Neural progenitor cell (in vitro differentiated cells): ENCODE results near the gene HMGN3. TPM values are rescaled to one million over a fixed set of nuclear protein-coding genes. Genes with fewer than 3 reads are reported as not detected.

ENCODE experiments used
- DNase-seq: peaks from one replicate; pipeline ENCODE4 v3.0.0-alpha.2; 2016; ENCODE audit warnings: low spot score
- H2AFZ ChIP-seq: fragments of 200-600 bp; sonication (generic); replicated peaks from 2 replicates; pipeline ENCODE4 v1.6.1; 2016; ENCODE audit warnings: antibody characterized with exemption
- H3F3A ChIP-seq: fragments of 200-600 bp; sonication (generic); 2 replicates; pipeline ENCODE4 v1.6.1; 2016; ENCODE audit warnings: antibody characterized with exemption, low read depth
- H3K27ac ChIP-seq: fragments of 200-600 bp; sonication (generic); 2 replicates; pipeline ENCODE4 v1.5.1; 2016; ENCODE audit warnings: mild to moderate bottlenecking
- H3K27me3 ChIP-seq: fragments of 200-600 bp; sonication (generic); 2 replicates; pipeline ENCODE4 v1.6.1; 2016; ENCODE audit warnings: mild to moderate bottlenecking, moderate library complexity
- H3K36me3 ChIP-seq: fragments of 200-600 bp; sonication (generic); 2 replicates; pipeline ENCODE4 v1.5.1; 2016
- H3K4me1 ChIP-seq: fragments of 200-600 bp; sonication (generic); 2 replicates; pipeline ENCODE4 v1.6.1; 2016; ENCODE audit warnings: mixed run types
- H3K4me2 ChIP-seq: fragments of 200-600 bp; sonication (generic); 2 replicates; pipeline ENCODE4 v1.6.1; 2016
- H3K4me3 ChIP-seq: fragments of 200-600 bp; sonication (generic); 2 replicates; pipeline ENCODE4 v1.5.1; 2016
- H3K79me2 ChIP-seq: fragments of 200-600 bp; sonication (generic); 2 replicates; pipeline ENCODE4 v1.6.1; 2016; ENCODE audit warnings: low read depth
- H3K9ac ChIP-seq: fragments of 200-600 bp; sonication (generic); 2 replicates; pipeline ENCODE4 v1.6.1; 2016
- H3K9me3 ChIP-seq: fragments of 200-600 bp; sonication (generic); 2 replicates; pipeline ENCODE4 v1.5.1; 2016; ENCODE audit warnings: low read depth
- H4K20me1 ChIP-seq: fragments of 200-600 bp; sonication (generic); 2 replicates; pipeline ENCODE4 v1.6.1; 2016; ENCODE audit warnings: low read depth
- H3K27ac Mint-ChIP-seq: 3 replicates; pipeline ENCODE4 v1.8.0; 2021; ENCODE audit warnings: mixed read lengths
- H3K27me3 Mint-ChIP-seq: 2 replicates; pipeline ENCODE4 v1.8.0; 2022; ENCODE audit warnings: low read depth, mild to moderate bottlenecking, inconsistent platforms, moderate library complexity, mixed read lengths; ENCODE audit not compliant: insufficient read depth
- H3K36me3 Mint-ChIP-seq: 3 replicates; pipeline ENCODE4 v1.8.0; 2021; ENCODE audit warnings: mixed read lengths
- H3K4me1 Mint-ChIP-seq: 3 replicates; pipeline ENCODE4 v1.8.0; 2021; ENCODE audit warnings: mixed read lengths
- H3K4me3 Mint-ChIP-seq: 3 replicates; pipeline ENCODE4 v1.8.0; 2021; ENCODE audit warnings: mild to moderate bottlenecking, moderate library complexity, mixed read lengths
- H3K9me3 Mint-ChIP-seq: 3 replicates; pipeline ENCODE4 v1.8.0; 2020; ENCODE audit warnings: mixed read lengths
- EZH2 ChIP-seq: fragments of 200-600 bp; sonication (generic); IDR thresholded peaks from 2 replicates; pipeline ENCODE4 v1.6.1; 2017; ENCODE audit warnings: antibody characterized with exemption, mild to moderate bottlenecking, moderate library complexity
- EZH2phosphoT487 ChIP-seq: fragments of 200-600 bp; sonication (generic); IDR thresholded peaks from 2 replicates; pipeline ENCODE4 v1.6.1; 2017; ENCODE audit warnings: antibody characterized with exemption
- total RNA-seq: library from RNA; depleted of rRNA; stranded (reverse); fragments of >200 nt; gene quantifications from 2 replicates; pipeline ENCODE4 v1.2.3, GENCODE V29; 2015; ENCODE audit warnings: low replicate concordance
- TF ChIP-seq, protein P1 (sequence below): fragments of 200-600 bp; sonication (generic); IDR thresholded peaks from 2 replicates; pipeline ENCODE4 v1.5.1; 2017; ENCODE audit warnings: antibody characterized with exemption, mild to moderate bottlenecking

HMGN3 gene
- total RNA-seq, 1 donor from 2014 or later, result 308 TPM

- Mint-ChIP-seq H3K27me3 (no peaks in the 10 kb centered on the region), H3K4me1 (no peaks in the 10 kb centered on the region)
- no peaks in the 10 kb centered on the region for H3F3A ChIP-seq
Observed at GRCh38 chr6:79241228-79241627, 6.7 kb upstream of the HMGN3 start.

GRCh38 chr6:79240509-79240908 is 6.0 kb upstream of the HMGN3 start:
- H3K9me3 Mint-ChIP-seq, result peaks cover under 1% of the 10 kb centered on the region
- no peaks in the 10 kb centered on the region for H3K27me3 Mint-ChIP-seq
- no peaks in the 10 kb centered on the region for H3K4me1 ChIP-seq
- peaks cover 2% of the 10 kb centered on the region for H3F3A ChIP-seq
- H3K27ac ChIP-seq, result no peak overlapping the region
- no peaks in the 10 kb centered on the region for H3K9me3 ChIP-seq
- H3K4me2 ChIP-seq, result no peak overlapping the region
- H3K27ac Mint-ChIP-seq, result no peak overlapping the region
- no peaks in the 10 kb centered on the region for H4K20me1 ChIP-seq
- no peak for DNase-seq
- H3K79me2 ChIP-seq, result no peaks in the 10 kb centered on the region
- no peaks in the 10 kb centered on the region for H3K27me3 ChIP-seq
- no peaks in the 10 kb centered on the region for H3K36me3 Mint-ChIP-seq
- H3K36me3 ChIP-seq, result no peaks in the 10 kb centered on the region
- no peak overlapping the region for H3K4me3 ChIP-seq
- no peak overlapping the region for H3K9ac ChIP-seq
- H2AFZ ChIP-seq, result no peak overlapping the region
- H3K4me1 Mint-ChIP-seq, result no peaks in the 10 kb centered on the region
- TF ChIP-seq EZH2 (no peak), EZH2phosphoT487 (no peak)
- TF ChIP-seq, protein P1, sequence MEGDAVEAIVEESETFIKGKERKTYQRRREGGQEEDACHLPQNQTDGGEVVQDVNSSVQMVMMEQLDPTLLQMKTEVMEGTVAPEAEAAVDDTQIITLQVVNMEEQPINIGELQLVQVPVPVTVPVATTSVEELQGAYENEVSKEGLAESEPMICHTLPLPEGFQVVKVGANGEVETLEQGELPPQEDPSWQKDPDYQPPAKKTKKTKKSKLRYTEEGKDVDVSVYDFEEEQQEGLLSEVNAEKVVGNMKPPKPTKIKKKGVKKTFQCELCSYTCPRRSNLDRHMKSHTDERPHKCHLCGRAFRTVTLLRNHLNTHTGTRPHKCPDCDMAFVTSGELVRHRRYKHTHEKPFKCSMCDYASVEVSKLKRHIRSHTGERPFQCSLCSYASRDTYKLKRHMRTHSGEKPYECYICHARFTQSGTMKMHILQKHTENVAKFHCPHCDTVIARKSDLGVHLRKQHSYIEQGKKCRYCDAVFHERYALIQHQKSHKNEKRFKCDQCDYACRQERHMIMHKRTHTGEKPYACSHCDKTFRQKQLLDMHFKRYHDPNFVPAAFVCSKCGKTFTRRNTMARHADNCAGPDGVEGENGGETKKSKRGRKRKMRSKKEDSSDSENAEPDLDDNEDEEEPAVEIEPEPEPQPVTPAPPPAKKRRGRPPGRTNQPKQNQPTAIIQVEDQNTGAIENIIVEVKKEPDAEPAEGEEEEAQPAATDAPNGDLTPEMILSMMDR, result no peak
- no peak overlapping the region for H3K4me3 Mint-ChIP-seq

More at GRCh38 chr6:79241228-79241627, 6.7 kb upstream of the HMGN3 start:
- no peak overlapping the region for H3K27ac Mint-ChIP-seq
- no peaks in the 10 kb centered on the region for H4K20me1 ChIP-seq
- H3K4me3 Mint-ChIP-seq, result no peak overlapping the region
- H3K36me3 ChIP-seq, result no peaks in the 10 kb centered on the region
- peak overlapping the region; percentile 23 for H2AFZ ChIP-seq
- H3K9ac ChIP-seq, result no peak overlapping the region
- no peak overlapping the region for H3K27ac ChIP-seq
- H3K4me2 ChIP-seq, result no peak overlapping the region
- no peaks in the 10 kb centered on the region for H3K9me3 ChIP-seq
- no peak overlapping the region for H3K4me3 ChIP-seq
- DNase-seq, result no peak
- TF ChIP-seq, protein P1, result no peak
- TF ChIP-seq EZH2phosphoT487, result no peak
- no peak for TF ChIP-seq EZH2
- no peaks in the 10 kb centered on the region for H3K79me2 ChIP-seq
- no peaks in the 10 kb centered on the region for H3K36me3 Mint-ChIP-seq
- no peaks in the 10 kb centered on the region for H3K4me1 ChIP-seq
- no peaks in the 10 kb centered on the region for H3K27me3 ChIP-seq
- H3K9me3 Mint-ChIP-seq, result no peaks in the 10 kb centered on the region

DNA sequence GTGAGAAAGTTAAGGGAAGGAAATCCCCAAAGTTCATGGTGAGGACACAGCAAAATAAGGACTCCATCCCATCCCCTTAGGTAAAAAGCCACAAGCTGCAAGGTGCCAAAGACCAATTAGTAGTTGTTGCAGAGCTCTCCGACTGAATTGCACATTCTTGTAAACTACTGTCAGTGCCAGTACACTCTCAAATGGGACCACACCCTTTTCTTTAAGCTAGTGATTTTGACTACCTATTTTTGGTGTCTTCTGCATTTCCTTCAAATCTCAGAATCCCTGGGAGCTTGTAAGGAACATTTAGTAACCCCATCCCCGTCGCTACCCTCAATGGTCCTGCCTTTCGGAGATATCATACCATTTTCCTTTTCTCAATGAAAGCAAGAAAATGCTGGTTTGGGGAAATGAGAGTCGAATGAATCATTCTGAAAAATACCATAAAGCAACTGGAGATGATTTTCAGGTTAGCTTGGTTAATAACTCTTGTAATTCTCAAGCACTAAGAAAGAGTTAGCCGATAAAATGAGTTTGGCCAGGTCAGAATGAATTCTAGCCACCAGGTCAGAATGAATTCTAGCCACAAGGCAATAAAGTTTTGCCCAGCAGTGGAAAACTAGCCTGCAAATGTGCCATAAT is 5.2 kb upstream of the HMGN3 start:
- Histone ChIP-seq H3K79me2 (no peaks in the 10 kb centered on the region), H3K4me3 (no peak overlapping the region), H3K4me1 (no peaks in the 10 kb centered on the region), H3K4me2 (no peak overlapping the region), H3K36me3 (no peaks in the 10 kb centered on the region), H4K20me1 (no peaks in the 10 kb centered on the region), H3K9ac (no peak overlapping the region), H3K27ac (no peak overlapping the region), H3K9me3 (no peaks in the 10 kb centered on the region), H3K27me3 (no peaks in the 10 kb centered on the region), H2AFZ (no peak overlapping the region), H3F3A (peaks cover 11% of the 10 kb centered on the region)
- TF ChIP-seq, protein P1, result no peak
- no peak for TF ChIP-seq EZH2
- TF ChIP-seq EZH2phosphoT487, result no peak
- Mint-ChIP-seq H3K4me3 (no peak overlapping the region), H3K9me3 (peaks cover 3% of the 10 kb centered on the region), H3K27ac (no peak overlapping the region), H3K4me1 (no peaks in the 10 kb centered on the region), H3K36me3 (no peaks in the 10 kb centered on the region), H3K27me3 (no peaks in the 10 kb centered on the region)
- no peak for DNase-seq
